Right lobe of liver (tissue), 4 donors: ENCODE measurements around the gene PPP1R3F.

Source experiments
- POLR2A ChIP-seq: fragments of 450-650 bp; IDR thresholded peaks from one replicate; pipeline ENCODE4 v1.6.1; 2017; ENCODE audit warnings: antibody characterized with exemption, mild to moderate bottlenecking
- TF ChIP-seq, protein P1 (sequence below), 4 donors: fragments of 200-600 bp in 3 of 4; fragments of 450-650 bp in 1 of 4; IDR thresholded peaks; one replicate each; pipeline versions ENCODE4 v1.5.1 to v1.8.0; 2016 to 2022; ENCODE audit warnings: antibody characterized with exemption in 4 of 4, mild to moderate bottlenecking in 2 of 4
- donor health status: DM: no; HTN: no; CAD: no.
- donor health status: DM: no; HTN: no; CAD: no.
- donor health status: DM: no; HTN: yes; CAD: no.

DNA sequence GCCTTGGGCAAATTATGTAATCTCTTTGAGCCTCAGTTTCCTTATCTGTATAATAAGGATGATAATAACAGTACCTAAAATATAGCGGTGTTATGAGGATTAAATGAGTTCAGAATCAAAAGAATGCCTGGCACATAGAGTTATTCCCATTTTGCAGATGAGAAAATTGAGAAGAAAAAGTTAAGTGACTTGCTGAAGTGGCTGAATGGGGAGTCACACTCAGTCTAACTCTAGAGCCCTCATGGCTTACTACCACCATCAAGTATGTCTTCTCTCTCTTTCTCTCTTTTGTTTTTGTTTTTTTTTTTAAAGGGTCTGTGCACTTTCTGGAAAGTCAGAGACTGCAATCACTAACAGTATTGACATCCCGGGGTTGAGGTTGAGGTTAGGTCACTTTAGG lies 37.1 kb upstream of the PPP1R3F start:
- TF ChIP-seq, protein P1, sequence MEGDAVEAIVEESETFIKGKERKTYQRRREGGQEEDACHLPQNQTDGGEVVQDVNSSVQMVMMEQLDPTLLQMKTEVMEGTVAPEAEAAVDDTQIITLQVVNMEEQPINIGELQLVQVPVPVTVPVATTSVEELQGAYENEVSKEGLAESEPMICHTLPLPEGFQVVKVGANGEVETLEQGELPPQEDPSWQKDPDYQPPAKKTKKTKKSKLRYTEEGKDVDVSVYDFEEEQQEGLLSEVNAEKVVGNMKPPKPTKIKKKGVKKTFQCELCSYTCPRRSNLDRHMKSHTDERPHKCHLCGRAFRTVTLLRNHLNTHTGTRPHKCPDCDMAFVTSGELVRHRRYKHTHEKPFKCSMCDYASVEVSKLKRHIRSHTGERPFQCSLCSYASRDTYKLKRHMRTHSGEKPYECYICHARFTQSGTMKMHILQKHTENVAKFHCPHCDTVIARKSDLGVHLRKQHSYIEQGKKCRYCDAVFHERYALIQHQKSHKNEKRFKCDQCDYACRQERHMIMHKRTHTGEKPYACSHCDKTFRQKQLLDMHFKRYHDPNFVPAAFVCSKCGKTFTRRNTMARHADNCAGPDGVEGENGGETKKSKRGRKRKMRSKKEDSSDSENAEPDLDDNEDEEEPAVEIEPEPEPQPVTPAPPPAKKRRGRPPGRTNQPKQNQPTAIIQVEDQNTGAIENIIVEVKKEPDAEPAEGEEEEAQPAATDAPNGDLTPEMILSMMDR (IDR thresholded peaks at IDR 0.05), result no peak
- no peak for TF ChIP-seq POLR2A
